GM04503 (cell line): ENCODE data around the gene EPHX1.
"Not testable (repeated sequence)": the region's sequence is repeated elsewhere in the genome, so short reads cannot be mapped to it uniquely, and the experiment has no call there.

ENCODE experiments used
- DNase-seq: peaks from one replicate; pipeline ENCODE4 v3.0.0-alpha.2; 2012; ENCODE audit warnings: low read depth

EPHX1 gene

DNA sequence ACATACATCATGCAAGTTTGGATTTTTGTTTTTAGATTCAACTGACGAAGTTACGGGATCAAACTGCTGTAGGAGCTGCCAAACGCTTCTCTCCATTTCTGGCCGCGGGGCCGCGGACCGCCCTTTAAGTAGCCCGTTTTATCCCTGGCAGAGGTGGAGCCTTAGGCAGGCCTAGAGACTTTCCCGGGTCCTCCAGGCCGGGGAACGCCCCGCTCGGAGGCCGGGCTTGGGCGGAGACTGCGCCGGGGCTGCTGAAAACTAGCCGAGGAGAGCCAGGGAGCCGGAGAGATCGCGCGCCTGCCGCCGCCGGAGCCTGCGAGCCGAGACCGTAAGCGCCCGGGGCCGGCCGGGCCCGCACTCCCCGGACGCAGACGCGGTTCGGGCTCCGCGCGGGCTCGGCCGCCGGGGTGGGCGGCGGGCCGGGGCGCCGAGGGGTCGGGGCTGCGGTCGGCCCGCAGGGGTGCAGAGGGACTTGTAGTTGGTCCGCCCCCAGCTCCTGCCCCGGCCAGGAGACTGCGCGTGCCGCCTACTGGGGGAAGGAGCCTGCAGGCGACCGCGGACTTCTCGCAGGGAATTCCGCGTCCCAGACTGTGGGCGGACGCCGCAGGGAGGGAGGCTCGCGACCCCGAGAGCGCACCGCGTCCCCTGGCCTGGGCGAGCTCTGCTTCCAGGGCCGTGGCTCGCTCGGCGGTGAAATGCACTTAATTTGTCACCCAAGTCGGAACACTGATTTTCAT, at the start of gene EPHX1:
EPHX1 (plus strand) TSS at position 283 of the 737 bp plus-strand sequence. CDS start 18,606 bp downstream, outside the sequence.
- peak; percentile 46 for DNase-seq

DNA sequence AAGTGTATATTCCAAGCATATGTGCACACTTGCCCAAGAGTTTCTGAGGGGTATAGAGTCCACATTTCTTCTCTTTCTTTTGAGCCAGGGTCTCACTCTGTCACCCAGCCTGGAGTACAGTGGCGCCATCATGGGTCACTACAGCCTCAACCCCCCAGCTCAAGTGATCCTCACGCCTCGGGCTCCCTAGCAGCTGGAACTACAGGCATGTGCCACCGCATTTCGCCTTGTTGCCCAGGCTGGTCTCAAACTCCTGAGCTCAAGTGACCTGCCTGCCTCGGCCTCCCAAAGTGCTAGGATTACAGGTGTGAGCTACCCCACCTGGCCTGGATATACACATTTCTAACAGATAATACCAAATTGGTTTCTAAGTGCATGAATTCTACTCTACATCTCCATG, 49.4 kb upstream of the EPHX1 start:
- DNase-seq, result no peak

DNA sequence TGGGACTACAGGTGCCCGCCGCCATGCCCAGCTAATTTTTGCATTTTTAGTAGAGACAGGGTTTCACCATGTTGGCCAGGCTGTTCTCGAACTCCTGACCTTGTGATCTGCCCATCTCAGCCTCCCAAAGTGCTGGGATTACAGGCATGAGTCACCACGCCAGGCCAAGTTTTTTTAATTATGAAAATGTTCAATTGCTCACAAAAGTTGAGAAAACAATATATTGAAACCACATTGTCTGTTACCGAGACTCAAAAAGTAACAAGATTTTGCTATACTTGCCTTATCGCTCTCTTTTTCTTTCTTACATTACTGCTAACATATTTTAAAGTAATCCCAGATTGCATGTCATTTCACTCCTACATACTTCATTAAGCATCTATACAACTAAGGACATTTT, 48.5 kb upstream of the EPHX1 start:
- not testable (repeated sequence) for DNase-seq

DNA sequence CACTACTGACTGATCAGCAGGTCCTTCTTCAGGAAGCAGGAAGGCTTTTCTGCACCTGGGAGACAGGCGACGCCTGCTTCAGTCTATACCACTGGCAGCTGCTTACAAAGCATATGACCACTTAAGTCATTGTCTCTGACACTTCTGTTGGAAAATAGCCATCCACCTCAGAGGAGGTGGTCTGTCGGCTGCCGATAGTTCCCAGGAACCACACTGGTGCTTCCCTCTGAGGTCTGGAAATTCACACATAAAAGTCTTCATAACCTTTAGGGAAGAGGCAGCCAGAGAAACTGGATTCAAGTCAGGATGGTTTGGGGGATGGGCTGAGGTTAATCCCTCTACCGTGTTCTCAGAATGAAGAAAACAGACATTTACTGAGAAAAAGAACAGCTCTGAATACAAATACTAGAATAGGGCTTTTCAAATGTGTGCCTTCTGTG, 47.9 kb upstream of the EPHX1 start:
- no peak for DNase-seq

DNA sequence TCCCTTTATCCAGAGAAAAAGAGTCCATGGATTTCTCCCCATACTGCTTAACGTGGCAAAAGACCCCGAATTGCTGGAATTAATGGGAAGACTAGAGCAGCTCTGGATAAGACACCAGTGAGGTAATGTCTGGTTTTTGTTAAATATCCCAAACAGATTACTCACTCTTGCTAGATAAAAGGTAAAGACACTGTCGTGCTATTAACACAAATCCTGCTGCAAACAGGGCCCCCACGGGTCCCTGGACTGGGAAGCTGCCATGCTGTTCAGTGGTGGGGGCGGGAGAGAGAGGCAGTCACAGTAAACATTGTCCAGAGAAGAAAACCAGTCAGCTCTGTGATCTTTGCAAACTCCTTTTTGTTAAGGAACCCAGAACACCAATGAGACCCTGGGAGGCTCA, 47.5 kb upstream of the EPHX1 start:
- DNase-seq, result no peak

DNA sequence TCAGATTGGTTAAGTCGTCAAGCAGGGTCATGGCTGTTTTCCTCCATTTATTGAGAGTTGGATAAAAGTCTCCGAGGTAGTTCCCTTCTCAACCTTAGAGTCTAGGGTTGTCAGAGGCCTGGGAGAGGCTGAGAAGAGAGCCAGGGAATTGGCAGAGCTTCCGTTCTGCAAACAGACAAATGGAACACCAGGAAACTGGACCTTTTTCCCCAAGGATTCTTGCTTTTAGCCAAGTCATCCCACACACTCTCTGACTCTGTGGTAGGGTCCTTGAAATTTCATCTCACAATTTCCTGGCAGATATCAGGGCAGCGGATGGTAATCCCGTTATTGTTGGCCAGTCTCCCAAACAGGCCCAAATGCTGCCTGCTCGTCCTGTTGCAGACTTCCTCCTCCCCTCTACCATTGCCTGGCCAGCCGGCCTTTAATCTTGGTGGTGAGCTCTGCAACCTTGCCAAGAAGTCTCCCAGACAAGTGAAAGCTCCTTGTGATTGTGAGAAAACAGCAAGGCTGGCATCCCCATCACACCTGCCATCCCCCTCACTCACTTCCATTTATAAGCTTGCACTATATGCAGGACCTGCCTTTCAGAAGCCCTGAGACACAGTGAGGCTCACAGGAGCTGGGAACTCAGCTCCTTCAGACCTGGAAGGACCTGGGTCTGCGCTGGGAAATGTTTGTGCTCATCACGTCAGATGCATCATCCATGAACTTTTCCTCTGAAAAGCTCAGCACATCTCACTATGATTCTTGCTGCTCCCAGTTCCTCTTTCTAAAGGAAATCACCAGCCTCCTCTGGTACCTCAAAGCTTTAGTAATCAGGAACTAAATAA, 46.0 kb upstream of the EPHX1 start:
- no peak for DNase-seq

DNA sequence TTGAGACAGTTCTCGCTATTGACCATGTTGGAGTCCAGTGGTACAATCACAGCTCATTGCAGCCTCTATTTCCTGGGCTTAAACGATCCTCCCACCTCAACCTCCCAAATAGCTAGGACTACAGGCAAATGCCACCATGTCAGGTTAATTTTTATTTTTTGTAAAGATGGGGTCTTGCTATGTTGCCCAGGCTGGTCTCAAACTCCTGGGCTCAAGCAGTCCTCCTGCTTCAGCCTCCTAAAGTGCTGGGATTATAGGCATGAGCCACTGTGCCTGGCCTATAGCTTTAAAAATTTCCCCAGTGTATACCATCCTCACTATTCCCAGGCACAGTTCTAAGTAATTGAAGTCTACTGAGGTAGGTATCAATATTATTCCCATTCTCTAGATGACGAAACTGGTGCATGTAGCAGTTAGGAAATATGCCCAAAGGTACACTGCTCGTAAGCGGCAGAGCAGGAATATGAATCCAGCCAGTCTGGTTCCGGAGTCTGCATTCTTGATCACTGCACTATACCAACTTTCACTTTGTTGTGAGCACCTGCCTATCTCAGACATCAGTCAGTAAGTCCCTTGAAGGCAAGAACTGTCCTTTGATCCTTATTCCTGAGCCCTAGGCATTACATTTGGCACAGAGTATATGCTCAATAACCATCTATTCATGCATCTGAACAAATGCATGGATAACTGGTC, 43.8 kb upstream of the EPHX1 start:
- DNase-seq, result no peak

DNA sequence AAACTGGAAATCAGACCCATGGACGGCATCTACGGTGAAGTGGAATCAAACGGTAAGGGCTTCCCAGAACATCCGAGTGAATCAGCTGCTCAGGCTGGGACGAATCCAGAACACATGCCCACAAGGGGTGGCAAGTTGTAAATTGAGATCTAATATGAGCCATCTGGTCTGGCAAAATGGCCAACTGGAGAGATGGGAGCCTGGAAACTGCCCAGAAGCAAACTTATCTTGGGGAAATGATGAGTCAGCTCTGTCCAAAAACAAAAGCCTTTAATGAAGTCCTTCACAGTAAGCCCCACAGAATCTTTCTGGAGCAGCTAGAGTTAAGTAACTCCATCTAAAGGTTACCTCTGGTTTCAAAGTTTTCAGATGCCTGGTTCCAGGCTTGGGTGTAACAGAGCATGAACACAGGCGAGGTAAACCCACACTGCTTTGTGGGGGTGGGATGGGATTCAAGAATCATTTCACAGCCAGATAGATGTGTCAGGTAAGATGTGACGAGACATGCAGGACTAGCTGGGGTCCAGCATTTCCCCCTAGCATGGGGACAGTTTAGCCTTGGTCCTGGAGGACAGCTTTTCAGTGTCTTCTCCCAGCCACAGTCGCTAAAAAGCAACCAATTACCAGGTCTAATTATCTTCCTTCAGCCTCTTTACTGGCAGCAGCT, 42.8 kb upstream of the EPHX1 start:
- DNase-seq, result peak; percentile 93

DNA sequence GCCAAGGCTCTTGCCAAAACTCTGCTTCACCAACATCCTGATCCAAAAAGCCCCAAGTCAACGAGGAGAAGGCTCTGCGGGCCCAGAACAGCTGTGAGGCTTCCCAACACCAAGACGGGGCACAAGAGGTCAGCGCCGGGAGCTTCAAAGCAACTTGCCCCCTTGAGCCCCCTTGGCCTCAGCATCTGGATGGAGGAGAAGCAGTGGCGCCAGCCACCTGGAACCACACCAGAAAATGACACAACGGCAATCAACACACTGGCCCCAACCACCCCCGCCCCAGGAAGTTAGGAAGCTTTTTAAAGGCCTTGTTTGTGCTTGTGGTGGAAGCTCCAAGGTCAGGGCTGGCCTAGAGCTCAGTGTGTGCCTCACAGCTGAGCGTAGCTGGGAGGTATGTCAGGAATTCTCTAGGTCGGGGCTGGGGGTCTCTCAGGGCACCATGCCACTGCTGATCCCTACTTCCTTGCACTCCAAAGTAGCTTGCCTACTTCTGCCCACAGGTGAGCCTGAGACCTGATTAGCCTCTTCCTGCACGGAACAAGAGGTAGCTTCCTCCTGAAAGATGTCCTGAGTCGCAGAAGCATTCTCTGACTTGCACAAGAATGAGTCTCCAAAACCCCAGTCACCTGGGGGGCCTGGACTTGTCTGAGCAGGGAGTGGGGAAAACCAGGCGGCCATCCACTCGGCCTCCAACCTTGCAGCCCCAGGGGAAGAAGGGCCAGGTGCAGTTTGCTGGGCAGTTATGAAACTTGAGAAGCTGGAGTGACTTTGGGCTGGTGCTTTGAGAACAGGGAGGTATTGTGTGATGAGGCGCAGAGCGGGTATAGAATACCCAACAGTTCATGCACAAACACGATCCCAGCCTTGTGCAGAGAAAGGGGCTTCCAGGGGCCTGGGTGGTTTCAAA, 42.0 kb upstream of the EPHX1 start:
- DNase-seq, result no peak

DNA sequence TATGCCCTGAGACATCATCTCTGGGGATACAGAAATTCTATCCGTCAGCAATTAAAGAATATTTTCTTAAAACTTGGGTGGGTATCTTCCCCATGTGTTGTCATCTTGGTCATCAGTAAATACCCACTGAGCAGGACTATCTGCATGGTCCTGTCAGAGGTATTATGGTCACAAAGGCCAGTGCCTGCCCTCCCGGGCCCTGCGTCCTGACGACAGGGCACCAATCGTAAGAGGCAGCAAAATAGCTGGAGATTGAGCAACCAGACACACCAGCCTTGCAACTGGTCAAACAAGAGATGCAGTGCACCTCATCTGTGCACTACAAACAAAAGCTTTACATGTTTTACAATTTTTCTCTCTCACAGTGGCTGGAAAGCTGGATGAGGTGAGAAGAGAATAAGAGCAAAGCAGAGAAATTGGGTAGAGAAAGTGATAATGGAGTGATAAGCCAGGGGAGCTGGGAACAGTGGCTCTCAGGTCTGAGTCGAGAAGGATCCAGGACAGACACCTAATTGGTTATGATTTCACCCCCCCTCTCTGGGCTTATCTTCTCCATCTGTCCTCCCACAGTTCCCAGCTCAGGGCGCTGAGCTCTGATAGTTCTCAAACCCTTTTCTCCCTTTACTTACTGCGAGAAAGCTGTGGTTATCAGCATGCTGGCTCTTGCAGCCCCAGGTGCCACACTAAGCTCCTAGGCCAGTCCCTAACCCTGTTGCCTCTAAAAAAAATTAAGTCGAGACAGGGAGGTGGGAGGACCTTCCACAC, 41.1 kb upstream of the EPHX1 start:
- no peak for DNase-seq

DNA sequence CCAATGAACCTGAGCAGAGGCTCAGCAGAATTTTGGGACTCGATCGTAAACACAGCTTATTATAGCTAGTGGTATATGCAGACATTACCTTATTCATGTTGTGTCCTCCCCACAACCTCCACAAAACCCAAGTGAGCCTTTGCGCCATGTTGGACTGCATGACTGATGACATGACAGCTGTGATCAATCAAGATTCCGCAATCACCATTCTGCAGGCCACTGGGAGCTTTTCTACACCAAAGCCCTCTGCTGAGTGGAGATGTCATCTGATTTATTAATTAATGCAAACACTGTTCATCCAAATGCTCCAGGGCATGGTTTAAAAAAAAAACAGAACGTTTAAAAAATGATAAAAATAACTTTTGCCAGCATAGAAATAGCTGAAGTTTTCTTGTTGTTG, 40.2 kb upstream of the EPHX1 start:
- no peak for DNase-seq

DNA sequence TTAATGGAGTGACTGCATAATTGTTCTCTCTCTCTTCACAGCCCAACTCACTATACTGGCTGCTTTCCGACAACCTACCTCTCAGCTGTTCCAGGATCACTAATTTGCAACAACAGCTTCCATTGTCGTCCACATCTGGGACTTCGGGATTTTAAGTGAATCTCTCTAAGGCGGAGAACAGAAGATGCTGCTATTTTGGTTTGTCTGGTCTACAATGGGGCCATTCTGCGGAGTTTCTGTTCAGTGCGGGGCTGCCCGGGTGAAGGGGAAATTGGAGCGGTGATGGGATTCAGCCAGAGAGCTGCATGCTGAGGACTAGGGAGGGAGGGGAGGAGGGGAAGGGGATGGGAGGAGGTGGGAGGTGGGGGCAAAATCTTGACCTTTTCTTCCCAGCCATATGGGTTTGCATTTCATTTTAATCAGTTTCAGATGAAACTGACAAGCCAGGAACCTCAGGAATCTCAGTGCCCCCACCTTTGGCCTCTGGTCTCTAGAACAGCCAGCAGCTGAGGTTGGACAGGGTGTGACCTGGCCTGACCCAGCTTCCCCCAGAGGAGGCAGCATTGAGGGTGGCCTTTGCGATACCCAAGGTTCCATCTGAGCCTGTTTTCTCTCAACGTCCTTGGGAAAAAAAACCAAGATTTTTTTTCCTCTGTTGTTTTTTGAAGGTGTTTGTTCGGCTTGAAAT, 39.2 kb upstream of the EPHX1 start:
- DNase-seq, result no peak

DNA sequence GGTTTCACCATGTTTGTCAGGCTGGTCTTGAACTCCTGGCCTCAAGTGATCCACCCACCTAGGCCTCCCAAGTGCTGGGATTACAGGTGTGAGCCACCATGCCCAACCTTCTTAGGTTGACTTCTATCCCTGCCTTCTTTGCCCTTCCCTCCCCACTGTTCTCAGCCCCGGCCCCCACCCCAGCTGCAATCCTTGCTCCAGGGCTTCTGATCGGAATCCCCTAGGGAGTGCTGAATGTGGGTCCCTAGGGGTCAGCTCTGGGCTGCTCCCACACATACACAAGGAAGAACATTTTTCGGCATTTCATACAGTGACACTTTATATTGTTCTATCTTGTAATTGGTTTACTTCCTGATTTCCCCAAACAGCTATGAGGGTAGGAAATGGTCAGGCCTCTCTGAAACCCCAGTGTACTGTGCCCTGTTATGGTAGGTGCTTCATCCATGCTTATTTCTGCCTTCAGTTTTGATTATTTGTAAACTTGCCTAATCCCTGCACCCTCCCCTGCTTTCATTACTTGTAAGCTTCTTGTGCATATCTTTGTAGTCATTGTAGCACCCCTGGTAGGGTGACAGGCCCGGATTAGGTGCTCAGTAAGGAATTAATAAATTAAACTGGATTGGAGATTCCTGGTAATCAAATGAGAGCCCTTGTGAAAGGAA, 38.1 kb upstream of the EPHX1 start:
- no peak for DNase-seq

DNA sequence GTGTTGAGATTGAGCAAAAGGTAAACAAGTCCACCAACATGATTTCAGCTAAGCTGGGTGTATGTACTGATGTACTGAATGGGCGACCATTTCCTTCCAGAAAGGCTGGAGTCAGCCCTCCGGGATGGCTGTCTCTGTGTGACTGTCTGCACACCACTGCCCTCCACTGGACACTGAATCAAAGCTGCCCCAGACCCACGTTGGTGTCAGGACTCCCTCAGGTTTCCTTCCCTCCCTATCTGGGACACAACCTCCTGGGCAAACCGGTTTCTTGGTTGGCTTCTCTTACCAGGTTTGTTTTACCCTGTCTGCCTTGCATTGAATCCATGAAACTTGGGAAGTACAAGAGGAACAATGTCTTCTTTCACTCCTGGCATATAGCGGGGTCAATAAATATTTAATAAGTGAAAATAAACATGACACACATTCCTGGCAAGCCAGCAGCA, 37.6 kb upstream of the EPHX1 start:
- no peak for DNase-seq

DNA sequence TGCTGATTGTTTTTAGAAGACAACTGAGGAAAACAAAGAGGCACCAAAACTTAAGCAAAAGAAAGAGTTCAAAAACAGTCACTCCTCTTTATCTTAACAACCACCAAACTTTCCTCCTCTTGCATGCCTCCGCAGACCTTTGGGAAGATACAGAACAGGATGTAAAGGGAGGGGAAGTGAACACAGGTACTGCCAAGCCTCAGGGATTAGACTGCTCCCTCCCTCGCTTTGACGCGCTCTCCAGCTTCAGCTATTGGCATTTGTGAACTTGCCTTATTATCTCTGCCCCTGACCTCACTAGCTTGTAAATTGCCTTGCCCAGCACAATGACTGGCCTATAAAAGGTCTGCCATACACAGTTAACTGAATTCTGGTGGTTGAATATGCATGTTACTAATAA, 37.1 kb upstream of the EPHX1 start:
- DNase-seq, result no peak

DNA sequence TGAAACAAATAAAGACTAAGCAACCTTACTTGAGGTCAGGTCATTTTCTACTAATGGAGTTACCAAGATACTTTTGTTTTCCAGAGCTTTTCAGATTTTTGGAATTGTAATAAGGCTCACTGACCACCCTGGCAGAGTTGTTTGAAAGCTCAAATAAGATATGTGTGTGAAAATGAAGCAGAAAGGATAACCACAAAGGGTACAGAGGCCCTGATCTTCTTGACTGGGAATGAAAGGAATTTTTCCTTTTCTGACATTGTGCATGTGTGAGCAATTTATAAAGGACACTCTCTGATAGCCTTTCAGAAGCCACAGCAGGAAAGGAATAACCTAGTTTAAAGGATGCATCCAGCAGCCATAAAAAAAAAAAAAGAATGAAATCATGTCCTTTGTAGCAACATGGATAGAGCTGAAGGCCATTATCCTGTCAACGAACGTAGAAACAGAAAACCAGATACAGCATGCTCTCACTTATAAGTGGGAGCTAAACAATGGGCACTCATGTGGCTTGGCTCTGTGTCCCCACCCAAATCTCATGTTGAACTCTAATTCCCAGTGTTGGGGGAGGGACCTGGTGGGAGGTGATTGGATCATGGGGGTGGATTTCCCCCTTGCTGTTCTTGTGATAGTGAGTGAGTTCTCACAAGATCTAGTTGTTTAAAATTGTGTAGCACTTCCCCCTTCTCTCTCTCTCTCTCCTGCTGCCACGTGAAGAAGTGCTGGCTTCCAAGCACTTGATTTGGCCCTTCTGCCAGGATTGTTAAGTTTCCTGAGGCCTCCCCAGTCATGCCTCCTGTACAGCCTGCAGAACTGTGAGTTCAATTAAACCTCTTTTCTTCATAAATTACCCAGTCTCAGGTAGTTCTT, 35.4 kb upstream of the EPHX1 start:
- DNase-seq, result peak; percentile 77

DNA sequence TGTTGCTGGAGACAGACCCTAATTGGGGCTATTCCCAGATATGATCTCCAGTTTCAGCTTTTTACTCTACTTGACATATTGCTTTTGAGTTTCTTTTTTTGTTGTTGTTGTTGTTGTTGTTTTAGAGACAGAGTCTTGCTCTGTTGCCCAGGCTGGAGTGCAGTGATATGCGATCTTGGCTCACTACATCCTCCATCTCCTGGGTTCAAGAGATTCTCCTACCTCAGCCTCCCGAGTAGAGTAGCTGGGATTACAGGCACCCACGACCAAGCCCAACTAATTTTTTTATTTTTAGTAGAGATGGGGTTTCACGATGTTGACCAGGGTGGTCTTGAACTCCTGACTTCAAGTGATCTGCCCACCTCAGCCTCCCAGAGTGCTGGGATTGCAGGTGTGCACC, 33.6 kb upstream of the EPHX1 start:
- DNase-seq, result no peak

DNA sequence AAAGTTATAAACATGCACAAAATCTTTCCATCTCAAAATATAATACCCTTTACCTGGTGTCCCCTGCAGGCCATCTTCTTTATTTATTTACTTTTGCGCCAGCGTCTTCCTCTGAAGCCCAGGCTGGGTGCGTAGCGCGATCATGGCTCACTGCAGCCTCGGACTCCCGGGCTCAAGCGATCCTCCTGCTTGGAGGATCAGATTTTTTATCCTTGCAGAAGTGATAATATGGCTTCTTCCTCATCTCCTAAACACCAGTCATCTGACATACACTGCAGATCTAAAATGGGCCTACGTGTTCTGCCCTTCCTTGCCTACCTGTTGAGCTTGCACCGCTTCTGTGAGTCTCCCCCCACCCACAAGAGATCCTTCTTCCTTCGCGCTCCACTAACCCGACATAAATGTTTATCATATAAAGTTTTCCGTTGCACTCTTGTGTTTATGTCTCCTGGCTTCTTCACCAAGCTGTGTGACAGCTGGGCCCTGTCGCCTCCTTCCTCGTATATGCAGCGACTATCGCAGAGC, 32.8 kb upstream of the EPHX1 start:
- no peak for DNase-seq
